Stimulated activated CD8-positive, alpha-beta memory T cell treated with anti-CD3 and anti-CD28 coated beads, Interleukin-4, amount 100 ng/mL, for 48 hours (primary cell): ENCODE measurements around the gene ACVR1C.
A peak's percentile ranks its signal among the peaks of the same experiment; 100 is the strongest.

Experiments
- DNase-seq: peaks from one replicate; pipeline ENCODE4 v3.0.0-alpha.2; 2020

The ACVR1C gene

GRCh38 chr2:157492189-157492773, 136.4 kb downstream of the ACVR1C start:
- peak; percentile 78 for DNase-seq

GRCh38 chr2:157489983-157490382, 138.7 kb downstream of the ACVR1C start:
- DNase-seq: no peak

- DNase-seq: no peak
These were observed 139.8 kb downstream of the ACVR1C start for GRCh38 chr2:157488877-157489276.

- no peak for DNase-seq
These were observed 140.9 kb downstream of the ACVR1C start for GRCh38 chr2:157487747-157488146.

- no peak for DNase-seq
These were observed 141.4 kb downstream of the ACVR1C start for GRCh38 chr2:157487271-157487610.

GRCh38 chr2:157486596-157487270, 141.9 kb downstream of the ACVR1C start:
- no peak for DNase-seq

- peak; percentile 70 for DNase-seq
These were observed 148.3 kb downstream of the ACVR1C start for GRCh38 chr2:157480182-157480961.

- no peak for DNase-seq
These were observed 149.3 kb downstream of the ACVR1C start for GRCh38 chr2:157479081-157480027.

GRCh38 chr2:157477919-157478318, 150.7 kb downstream of the ACVR1C start:
- DNase-seq: no peak

GRCh38 chr2:157476953-157477709, 151.5 kb downstream of the ACVR1C start:
- DNase-seq: no peak
